K562 (cell line): ENCODE results near the gene PTPN11. TPM values are rescaled to one million over a fixed set of nuclear protein-coding genes. Genes with fewer than 3 reads are reported as not detected.
"Not testable (repeated sequence)": the region's sequence is repeated elsewhere in the genome, so short reads cannot be mapped to it uniquely, and the experiment has no call there.

Source experiments
- ATAC-seq: fragments of 200-7000 bp; cut with Tn5 transposase; 3 replicates; pipeline ENCODE4 v1.9.1; 2020; ENCODE audit warnings: moderate library complexity
- BruUV-seq: library from RNA; stranded (reverse); fragments of 400-500 nt; replicated peaks from 2 replicates; lab custom pipeline; 2021; lab: Mats Ljungman, UMichigan
- CTCF ChIA-PET: fragments of 300-600 bp; formaldehyde crosslinking; extraction: SDS; loops from one replicate; lab custom pipeline; 2021; ENCODE audit warnings: low intra/inter-chr PET ratio; lab: Yijun Ruan, JAX
- POLR2A ChIA-PET: fragments of 300-600, 350-650 bp; sonication (Branson Sonifier 250); formaldehyde crosslinking; extraction: SDS; loops from one replicate; lab custom pipeline; 2021; ENCODE audit warnings: antibody characterized with exemption, inconsistent platforms; lab: Yijun Ruan, JAX
- DNase-seq, 4 experiments: peaks; one replicate each; pipeline versions ENCODE4 v3.0.0 to v3.0.0-alpha.2; 2011 to 2018; ENCODE audit warnings: low spot score in 3 of 4, mixed read lengths in 3 of 4; ENCODE audit errors: extremely low read depth in 1 of 4
- FAIRE-seq: peaks from 2 replicates; lab custom pipeline; 2011; peaks lifted over from hg19 to GRCh38; lab: Jason Lieb, UNC
- H2AFZ ChIP-seq: 2 replicates; pipeline ENCODE4 v1.6.0; 2011; ENCODE audit warnings: low read depth, low read length, control low read depth, inconsistent platforms
- H3K27ac ChIP-seq: fragments of 200-600 bp; 3 replicates; pipeline ENCODE4 v1.8.0; 2011; ENCODE audit warnings: low read depth, mild to moderate bottlenecking, control low read depth, inconsistent platforms, low read length, moderate library complexity, mixed read lengths; ENCODE audit errors: extremely low read depth
- H3K27me3 ChIP-seq, 2 experiments: fragments of 300-600 bp in 1 of 2; 2 replicates in 1 of 2; 3 replicates in 1 of 2; pipeline versions ENCODE4 v1.6.0 to v1.8.0; 2011; ENCODE audit warnings: inconsistent platforms in 2 of 2, low read length in 2 of 2, mild to moderate bottlenecking in 1 of 2, mixed read lengths in 1 of 2, moderate library complexity in 1 of 2; ENCODE audit not compliant: control insufficient read depth in 2 of 2, insufficient read depth in 2 of 2
- H3K36me3 ChIP-seq: fragments of 300-600 bp; 3 replicates; pipeline ENCODE4 v1.8.0; 2011; ENCODE audit warnings: mild to moderate bottlenecking, low read length, inconsistent platforms; ENCODE audit not compliant: control insufficient read depth, insufficient read depth
- H3K4me1 ChIP-seq, 2 experiments: fragments of 200-600 bp in 1 of 2; replicated peaks in 1 of 2; 2 replicates in 1 of 2; 3 replicates in 1 of 2; pipeline versions ENCODE4 v1.5.1 to v1.8.0; 2011; ENCODE audit warnings: inconsistent platforms in 2 of 2, low read length in 2 of 2, mild to moderate bottlenecking in 1 of 2, mixed read lengths in 1 of 2, moderate library complexity in 1 of 2; ENCODE audit not compliant: control insufficient read depth in 2 of 2, insufficient read depth in 2 of 2
- H3K4me2 ChIP-seq: 2 replicates; pipeline ENCODE4 v1.6.1; 2011; ENCODE audit warnings: low read length, control low read depth, inconsistent platforms, mixed read lengths; ENCODE audit not compliant: insufficient read depth
- H3K4me3 ChIP-seq: fragments of 200-600 bp; sonication (generic), shearing (Covaris generic); 2 replicates; pipeline ENCODE4 v1.5.1; 2016; ENCODE audit warnings: control low read depth, inconsistent platforms
- H3K79me2 ChIP-seq: fragments of 200-600 bp; 3 replicates; pipeline ENCODE4 v1.8.0; 2011; ENCODE audit warnings: low read length, inconsistent platforms; ENCODE audit not compliant: control insufficient read depth, insufficient read depth
- H3K9ac ChIP-seq, 2 experiments: 2 replicates each; pipeline versions ENCODE4 v1.6.0 to v1.6.1; 2011; ENCODE audit warnings: low read depth in 2 of 2, low read length in 2 of 2, control low read depth in 1 of 2, inconsistent platforms in 1 of 2, mild to moderate bottlenecking in 1 of 2, mixed read lengths in 1 of 2; ENCODE audit not compliant: insufficient read depth in 1 of 2
- H3K9me1 ChIP-seq: one replicate; pipeline ENCODE4 v1.6.0; 2011; ENCODE audit warnings: inconsistent platforms, mild to moderate bottlenecking, low read length, moderate library complexity; ENCODE audit not compliant: control insufficient read depth, insufficient read depth
- H3K9me3 ChIP-seq: replicated peaks from 2 replicates; pipeline ENCODE4 v1.5.1; 2011; ENCODE audit warnings: low read depth, low read length, inconsistent platforms; ENCODE audit not compliant: control insufficient read depth, insufficient read depth
- H4K20me1 ChIP-seq: replicated peaks from 2 replicates; pipeline ENCODE4 v1.6.1; 2011; ENCODE audit warnings: low read length, inconsistent platforms, mixed read lengths; ENCODE audit not compliant: control insufficient read depth, insufficient read depth
- DMBX1 ChIP-seq: fragments of 250-450 bp; sonication (Bioruptor Pico); IDR thresholded peaks from 2 replicates; pipeline ENCODE4 v1.8.0; 2022; ENCODE audit warnings: inconsistent platforms, mild to moderate bottlenecking, moderate library complexity, borderline replicate concordance
- HDAC3 ChIP-seq: fragments of 450-650 bp; IDR thresholded peaks from 2 replicates; pipeline ENCODE4 v1.6.1; 2018; ENCODE audit warnings: borderline replicate concordance, mild to moderate bottlenecking, moderate library complexity; ENCODE audit not compliant: partially characterized antibody
- HNRNPK ChIP-seq: fragments of 200-400 bp; formaldehyde crosslinking; IDR thresholded peaks from one replicate; pipeline ENCODE4 v1.6.1; 2018; ENCODE audit warnings: mild to moderate bottlenecking, low read depth, low read length; ENCODE audit not compliant: poor library complexity, severe bottlenecking
- JUN ChIP-seq, 2 experiments: sonication (generic) in 1 of 2; formaldehyde crosslinking in 1 of 2; IDR thresholded peaks; 2 replicates each; pipeline versions ENCODE4 v1.6.1 to v1.8.0; 2012 to 2022; ENCODE audit warnings: borderline replicate concordance in 2 of 2, mild to moderate bottlenecking in 2 of 2, improper control_type of control experiment in 1 of 2, low read depth in 1 of 2, low read length in 1 of 2, missing genetic modification reagents in 1 of 2
- WGBS: fragments of 100-300 bp; shearing (Covaris generic); methylation state at CpG from one replicate; pipeline ENCODE4 v1.1.6; 2016; ENCODE audit warnings: low coverage, mixed read lengths; ENCODE audit not compliant: insufficient coverage; ENCODE audit errors: missing lambda C conversion rate; 5-methylcytosine and 5-hydroxymethylcytosine counted together
- in situ Hi-C: fragments of 300-500 bp; cut with MboI; formaldehyde crosslinking; loops from 4 replicates; pipeline ENCODE4 v1.15.0; 2018; ENCODE audit warnings: inconsistent platforms, mixed read lengths
- intact Hi-C: fragments of 100-400 bp; cut with micrococcal nuclease; formaldehyde crosslinking; loops from 2 replicates; pipeline ENCODE4 v1.14.2; 2022
- polyA plus RNA-seq, 8 experiments: library from polyadenylated mRNA; depleted of rRNA in 4 of 8; stranded (reverse) in 5 of 8; unstranded in 3 of 8; fragments of >200 nt; fragmentation: Nextera tagmentation in 2 of 8; fragmentation: Illumina TruSeq in 1 of 8; extraction: Ambion mirVana in 2 of 8; extraction: Trizol in 1 of 8; gene quantifications; 2 replicates each; pipeline versions ENCODE4 v1.2.1 to v1.2.3, GENCODE V29; 2011 to 2014; ENCODE audit warnings: inconsistent platforms in 1 of 8, missing spikeins in 1 of 8
- total RNA-seq, 7 experiments: library from RNA; depleted of rRNA in 6 of 7; stranded (reverse); fragments of >200 nt in 6 of 7; fragmentation: Illumina TruSeq in 2 of 7; extraction: Trizol in 2 of 7; gene quantifications; 2 replicates each; pipeline versions ENCODE4 v1.2.1 to v1.2.3, GENCODE V29; 2011 to 2021; ENCODE audit warnings: low replicate concordance in 1 of 7

The PTPN11 gene
- total and polyA plus RNA-seq, 9 of the 15 experiments (the other 6 are each of a cell fraction or from before 2014, with no cell fraction given) = 22.5 to 126 (median 79.7) TPM

DNA sequence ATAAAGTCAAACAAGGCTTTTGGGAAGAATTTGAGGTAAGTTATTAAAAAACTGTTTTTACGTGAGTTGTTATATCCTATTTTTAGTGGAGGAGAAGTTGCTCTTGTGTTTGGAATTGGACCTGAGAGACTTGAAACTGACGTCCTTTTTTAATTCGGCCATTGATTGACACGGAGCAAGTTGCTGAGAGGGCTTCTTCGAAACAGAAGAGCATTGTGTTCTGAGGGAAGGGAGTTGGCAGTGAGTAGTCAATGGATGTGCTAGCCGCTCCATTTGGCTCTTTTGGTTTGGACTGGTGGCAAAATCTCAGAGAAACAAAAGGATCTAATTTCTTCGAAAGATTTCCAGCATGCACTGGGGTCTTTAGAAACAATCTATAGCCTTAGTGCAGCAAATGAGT is 37.3 kb downstream of the PTPN11 start:
- CTCF ChIA-PET = no interaction called here
- Histone ChIP-seq H3K9me3 (no peaks in the 10 kb centered on the region), H4K20me1 (no peaks in the 10 kb centered on the region), H3K27ac (no peak overlapping the region), H3K27me3 (no peaks in the 10 kb centered on the region)
- no peak for DNase-seq
- POLR2A ChIA-PET = no interaction called here
- in situ Hi-C loops = no loop called here
- TF ChIP-seq HDAC3 (no peak), DMBX1 (CRISPR knock-in tag) (no peak), HNRNPK (no peak), JUN (IDR thresholded peaks at IDR 0.05; ENCODE audit: borderline replicate concordance, low read depth, low read length) (no peak), JUN (CRISPR knock-in tag; IDR thresholded peaks at IDR 0.05; ENCODE audit: borderline replicate concordance) (no peak)
- TF ChIP-seq, all 486 proteins: peak for 0
- no peak for FAIRE-seq
- no peak overlapping the region for H3K4me2 ChIP-seq
- no peaks in the 10 kb centered on the region for H3K9me1 ChIP-seq
- H3K4me3 ChIP-seq = no peak overlapping the region
- no peaks in the 10 kb centered on the region for H3K79me2 ChIP-seq
- H3K36me3 ChIP-seq = peaks cover 72% of the 10 kb centered on the region
- no TSS peak for BruUV-seq
- no peaks in the 10 kb centered on the region for H3K4me1 ChIP-seq
- no peak for ATAC-seq
- H2AFZ ChIP-seq = no peak overlapping the region
- intact Hi-C loops = no loop called here
- 98% methylated on average over 7 of the region's 7 CpGs for WGBS
- no peak overlapping the region for H3K9ac ChIP-seq

- H3K9me3 ChIP-seq, H3K9me1 ChIP-seq, in situ Hi-C loops, H3K27ac ChIP-seq, H2AFZ ChIP-seq, BruUV-seq, H3K27me3 ChIP-seq, intact Hi-C loops, H3K4me3 ChIP-seq, H3K79me2 ChIP-seq, FAIRE-seq, DNase-seq, CTCF ChIA-PET, H4K20me1 ChIP-seq, POLR2A ChIA-PET, H3K4me1 ChIP-seq, H3K4me2 ChIP-seq, H3K9ac ChIP-seq, ATAC-seq: not testable (repeated sequence)
- H3K36me3 ChIP-seq = peaks cover 74% of the 10 kb centered on the region
- 64% methylated on average over 1 of the region's 1 CpG for WGBS
Observed at GRCh38 chr12:112457142-112457541, 38.4 kb downstream of the PTPN11 start.
